GM19023 (cell line): ENCODE measurements around the gene TJP3.
"Not testable (repeated sequence)": the region's sequence is repeated elsewhere in the genome, so short reads cannot be mapped to it uniquely, and the experiment has no call there.

Experiments used
- ATAC-seq: cut with Tn5 transposase; IDR thresholded peaks from one replicate; pipeline ENCODE4 v1.9.1; 2021; ENCODE audit warnings: mild to moderate bottlenecking, moderate library complexity; ENCODE audit not compliant: unreplicated experiment

Gene TJP3

GRCh38 chr19:3765757-3766156 lies 57.6 kb downstream of the TJP3 start:
- ATAC-seq, result not testable (repeated sequence)

DNA sequence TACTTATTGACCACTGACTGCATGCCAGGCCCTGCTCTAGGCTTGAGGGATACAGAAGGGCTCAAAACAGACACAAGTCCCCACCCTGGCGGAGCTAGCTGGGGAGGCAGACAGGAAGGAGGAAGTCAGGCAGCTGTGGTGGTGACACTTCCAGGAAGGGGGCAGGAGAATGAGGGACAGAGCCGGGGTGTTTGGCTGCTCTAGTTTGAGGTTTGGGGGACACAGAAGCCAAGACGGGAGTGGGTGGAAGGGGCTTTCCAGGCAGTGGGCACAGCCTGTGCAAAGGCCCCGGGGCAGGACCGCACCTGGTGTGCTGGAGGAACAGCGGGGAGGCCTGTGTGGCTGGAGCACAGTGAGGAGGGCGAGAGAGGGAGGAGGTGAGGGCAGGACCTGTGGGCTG lies 58.3 kb downstream of the TJP3 start:
- ATAC-seq, result no peak

- no peak for ATAC-seq
Observed at GRCh38 chr19:3767050-3767449, 58.9 kb downstream of the TJP3 start.

DNA sequence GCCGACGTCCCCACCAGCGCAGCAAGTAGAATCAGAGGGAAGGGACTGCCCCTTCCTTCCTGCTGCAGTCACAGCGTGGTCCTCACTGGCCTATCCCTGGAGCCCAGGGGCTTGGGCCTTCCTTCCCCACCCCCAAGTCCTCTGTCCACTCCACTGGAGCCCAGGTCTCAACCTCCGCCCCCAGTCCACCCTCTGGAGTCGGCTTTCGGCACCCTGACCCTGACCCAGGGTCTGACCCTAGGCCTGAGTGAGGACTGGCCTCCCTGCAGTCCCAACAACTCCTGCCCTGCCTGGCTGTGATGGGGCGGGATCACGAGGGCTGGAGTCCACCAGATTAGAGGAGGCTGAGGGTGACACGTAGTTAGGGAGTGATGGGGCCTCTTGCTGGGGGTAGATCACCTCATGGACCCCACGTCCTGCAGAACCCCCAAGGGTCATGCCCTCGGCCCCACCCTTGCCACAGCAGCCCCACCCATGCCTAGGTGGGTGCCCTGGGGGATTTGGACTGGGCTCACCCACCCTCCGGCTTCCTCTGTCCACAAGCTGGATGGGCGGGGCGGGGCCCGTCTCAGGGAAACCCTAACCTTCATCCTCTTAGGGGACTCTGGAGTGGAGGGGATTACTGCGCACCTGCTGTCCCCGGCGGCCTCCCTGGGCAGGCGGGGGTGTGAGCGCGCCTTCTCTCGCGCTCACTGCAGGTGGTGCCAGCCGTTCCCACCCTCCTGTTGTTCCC lies 60.0 kb downstream of the TJP3 start:
- ATAC-seq, result no peak

DNA sequence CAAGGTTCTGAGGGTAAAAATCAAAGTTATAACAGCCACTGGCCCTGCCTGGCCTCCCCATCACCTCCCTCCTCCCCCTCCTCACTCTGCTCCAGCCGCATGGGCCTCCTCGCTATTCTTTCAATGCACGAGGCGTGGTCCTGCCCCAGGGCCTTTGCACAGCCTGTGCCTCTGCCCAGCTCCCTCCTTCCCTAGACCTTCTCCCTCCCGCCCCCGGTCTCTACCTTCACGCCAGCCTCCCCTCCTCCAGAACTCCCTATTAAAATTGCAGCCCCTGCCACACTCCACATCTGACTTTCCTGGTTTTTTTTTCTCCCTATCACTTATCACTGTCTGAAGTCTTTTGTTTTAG lies 60.5 kb downstream of the TJP3 start:
- ATAC-seq, result no peak

DNA sequence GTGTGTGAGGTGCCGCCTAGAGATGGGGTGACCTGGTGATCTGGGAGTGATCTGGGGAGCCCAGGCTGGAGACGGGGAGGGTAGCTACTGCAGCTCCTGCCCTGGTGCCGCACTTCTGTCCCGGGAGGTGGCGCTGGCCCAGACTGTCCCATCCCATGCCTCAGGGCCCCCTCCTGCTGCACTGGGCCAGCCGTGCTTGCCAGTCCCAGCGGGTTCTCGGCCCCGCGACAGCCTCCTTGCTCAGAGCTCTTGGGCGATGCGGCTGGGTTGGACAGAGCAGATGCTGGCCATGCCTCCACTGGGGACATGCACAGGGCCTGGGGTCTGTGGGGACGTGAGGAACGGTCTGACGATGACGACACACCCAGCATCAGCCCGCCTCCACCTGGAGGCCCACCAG lies 61.3 kb downstream of the TJP3 start:
- ATAC-seq, result no peak

DNA sequence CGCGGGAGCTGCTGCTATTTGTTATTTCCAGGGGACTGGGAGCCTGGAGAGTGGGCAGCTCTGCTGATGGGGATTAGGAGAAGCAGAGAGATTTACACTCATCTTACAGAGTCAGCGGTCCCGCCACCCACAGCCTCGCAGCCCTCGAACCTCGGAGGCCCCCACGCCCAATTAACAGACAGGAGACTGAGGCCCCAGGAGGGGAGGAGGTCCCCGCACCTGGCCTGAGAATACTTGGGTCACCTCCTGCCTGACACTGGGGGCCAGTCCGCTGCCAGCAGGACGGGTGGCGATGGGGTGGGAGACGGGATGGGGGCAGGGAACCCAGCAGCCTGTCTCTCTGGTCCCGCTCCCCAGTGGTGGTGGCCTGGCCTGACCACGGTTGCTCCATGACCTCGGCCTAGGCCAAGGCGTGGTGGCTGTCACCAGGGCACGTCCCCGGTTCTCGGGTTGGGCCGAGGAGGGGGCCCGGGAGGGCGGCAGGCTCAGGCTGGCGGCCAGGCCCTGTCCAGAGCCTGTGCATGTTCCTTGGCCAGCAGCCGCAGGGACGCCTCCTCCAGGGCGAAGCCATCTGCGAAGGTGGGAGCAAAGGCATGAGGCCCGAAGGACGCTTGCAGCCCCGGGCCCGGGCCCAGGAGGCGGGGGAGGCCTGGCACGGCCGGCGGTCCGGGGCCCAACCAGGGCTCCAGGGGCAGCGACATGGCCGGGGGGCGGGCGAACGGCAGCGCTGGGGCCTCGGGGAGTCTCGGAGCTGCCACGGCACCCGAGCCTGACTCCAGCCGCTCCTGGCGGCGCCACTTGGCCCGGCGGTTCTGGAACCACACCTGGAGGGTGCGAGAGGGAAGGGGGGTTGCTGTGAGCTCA lies 62.2 kb downstream of the TJP3 start:
- ATAC-seq, result no peak

DNA sequence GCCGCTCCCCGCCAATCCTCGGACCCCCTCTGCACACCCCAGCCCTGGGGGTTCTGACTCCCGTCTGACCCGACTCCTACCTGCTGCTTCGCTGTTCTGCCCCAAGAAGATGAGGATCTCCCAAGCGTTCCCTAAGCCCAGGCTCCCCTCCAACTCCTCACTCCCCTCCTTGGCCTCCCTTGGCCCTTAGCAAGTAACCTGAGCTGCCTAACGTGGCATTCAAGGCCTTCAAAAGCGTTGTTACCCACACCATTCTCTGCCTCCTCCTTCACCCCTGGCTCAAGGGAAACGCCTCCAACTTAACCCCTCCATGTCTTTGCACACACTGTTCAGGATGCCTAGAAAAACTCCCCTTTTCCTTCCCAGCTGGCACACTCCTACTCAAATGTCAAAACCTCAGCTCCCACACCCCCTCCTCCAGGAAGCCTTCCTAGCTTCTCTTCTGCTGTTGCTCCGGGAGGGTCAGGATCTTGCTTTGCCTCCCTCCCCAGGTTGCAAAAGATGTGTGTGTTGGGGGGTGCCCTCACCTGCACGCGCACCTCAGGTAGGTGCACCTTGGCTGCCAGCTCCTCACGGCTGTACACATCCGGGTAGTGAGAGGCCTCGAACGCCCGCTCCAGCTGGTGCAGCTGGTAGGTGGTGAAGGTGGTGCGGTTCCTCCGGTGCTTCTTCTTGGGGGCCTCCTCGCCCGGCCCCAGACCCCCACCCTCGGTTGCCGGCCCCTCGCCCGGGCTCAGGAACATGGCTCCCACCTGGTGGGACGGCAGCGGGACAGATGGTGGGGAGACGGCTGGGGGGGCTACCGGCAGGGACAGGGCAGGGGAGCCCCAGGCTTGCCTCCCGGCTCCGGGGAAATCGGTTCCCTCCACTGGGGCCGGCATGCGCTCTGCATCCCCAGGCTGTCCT lies 63.1 kb downstream of the TJP3 start:
- no peak for ATAC-seq

GRCh38 chr19:3771906-3772455 lies 63.8 kb downstream of the TJP3 start, which contains the start of gene RAX2:
Gene RAX2, minus strand, starts transcription at chr19:3772228. Its CDS starts 486 bp downstream, at chr19:3771742.
- no peak for ATAC-seq

DNA sequence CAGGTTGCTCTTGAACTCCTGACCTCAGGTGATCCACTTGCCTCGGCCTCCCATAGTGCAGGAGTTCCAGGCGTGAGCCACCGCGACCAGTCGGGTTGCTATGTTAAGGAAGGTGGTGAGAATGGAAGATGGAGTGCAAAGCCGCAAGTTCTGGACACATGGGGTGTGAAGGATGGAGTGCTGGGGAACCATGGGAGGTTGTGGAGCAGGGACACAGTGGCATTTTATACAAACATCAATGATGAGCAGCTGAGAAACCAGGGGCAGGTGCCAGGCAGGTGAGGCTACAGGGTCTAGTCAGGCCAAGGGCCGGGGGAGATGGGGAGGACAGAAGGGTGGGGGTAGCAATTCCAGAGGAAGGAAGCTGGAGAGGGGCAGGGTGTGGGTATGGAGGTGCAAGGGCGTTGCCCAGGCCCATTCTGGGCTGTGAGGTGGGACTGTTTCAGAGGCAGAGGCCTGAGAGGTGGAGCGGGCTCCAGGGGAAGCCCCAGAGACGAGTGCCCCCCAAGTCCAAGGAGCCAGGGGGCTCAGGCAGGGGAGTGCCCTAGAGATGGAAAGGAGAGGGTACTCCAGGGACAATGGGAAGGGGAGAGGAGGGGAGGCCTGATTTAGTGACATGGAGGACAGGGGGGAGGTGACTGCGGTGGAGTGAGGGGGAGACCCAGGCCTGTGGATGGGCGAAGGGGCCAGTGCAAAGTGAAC lies 65.8 kb downstream of the TJP3 start:
- ATAC-seq, result no peak

GRCh38 chr19:3774621-3775373 lies 66.6 kb downstream of the TJP3 start:
- no peak for ATAC-seq

- ATAC-seq, result no peak
Observed at GRCh38 chr19:3775374-3775711, 67.2 kb downstream of the TJP3 start.

GRCh38 chr19:3775831-3776230 lies 67.6 kb downstream of the TJP3 start:
- ATAC-seq, result no peak

DNA sequence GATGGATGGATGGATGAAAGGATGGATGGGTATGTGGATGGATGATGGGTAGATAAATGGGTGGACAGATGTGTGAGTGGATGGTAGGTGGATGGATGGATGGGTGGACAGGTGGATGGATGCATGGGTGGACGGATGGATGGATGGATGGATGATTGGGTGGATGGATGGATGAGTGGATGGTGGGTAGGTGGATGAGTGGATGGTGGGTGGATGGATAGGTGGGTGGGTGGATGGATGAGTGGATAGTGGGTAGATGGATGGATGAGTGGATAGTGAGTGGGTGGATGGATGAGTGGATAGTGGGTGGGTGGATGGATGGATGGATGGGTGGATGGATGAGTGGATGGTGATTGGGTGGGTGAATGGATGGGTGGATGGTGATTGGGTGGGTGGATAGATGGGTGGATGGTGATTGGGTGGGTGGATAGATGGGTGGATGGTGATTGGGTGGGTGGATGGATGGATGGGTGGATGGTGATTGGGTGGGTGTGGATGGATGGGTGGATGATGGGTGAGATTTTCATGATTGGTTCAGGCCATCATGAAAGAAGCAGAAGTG lies 68.4 kb downstream of the TJP3 start:
- no peak for ATAC-seq

GRCh38 chr19:3778104-3778867 lies 70.1 kb downstream of the TJP3 start:
- no peak for ATAC-seq

DNA sequence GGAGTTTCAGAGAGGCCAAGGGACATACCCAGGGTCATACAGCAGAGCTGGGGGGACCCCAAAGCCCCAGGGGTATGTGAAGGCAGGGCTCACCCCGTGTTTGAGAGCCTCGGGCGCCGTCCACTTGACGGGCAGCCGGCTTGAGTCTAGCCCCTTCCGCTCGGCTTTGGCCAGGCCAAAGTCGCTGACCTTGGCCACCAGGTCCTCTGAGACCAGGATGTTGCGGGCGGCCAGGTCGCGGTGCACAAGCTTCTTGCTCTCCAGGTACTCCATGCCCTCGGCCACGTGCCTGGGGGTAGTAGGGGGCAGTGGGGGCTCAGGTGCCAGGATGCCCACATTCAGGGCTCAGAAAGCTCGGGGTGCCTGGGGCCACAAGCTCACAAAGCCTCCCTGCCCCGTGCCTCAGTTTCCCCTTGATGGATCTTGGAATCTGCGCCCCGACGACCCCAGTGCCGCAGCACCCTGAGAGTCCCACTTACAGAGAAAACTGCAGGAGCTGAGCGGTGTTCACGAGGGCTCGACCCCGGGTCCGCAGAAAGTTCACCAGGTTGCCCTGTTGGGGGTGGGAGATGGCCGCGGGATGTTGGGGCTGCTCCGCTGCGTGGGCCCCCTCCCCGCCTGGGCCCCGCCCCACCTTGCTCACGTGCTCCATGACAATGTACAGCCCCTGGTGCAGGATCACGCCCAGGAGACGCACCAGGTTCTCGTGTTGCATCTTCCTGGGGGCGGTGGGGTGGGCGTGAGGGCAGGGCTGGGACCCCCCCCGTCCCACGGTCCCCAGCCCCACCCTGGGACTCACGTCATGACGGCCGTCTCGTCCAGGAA lies 70.9 kb downstream of the TJP3 start:
- ATAC-seq, result no peak

GRCh38 chr19:3780786-3781304 lies 72.7 kb downstream of the TJP3 start:
- ATAC-seq, result no peak

DNA sequence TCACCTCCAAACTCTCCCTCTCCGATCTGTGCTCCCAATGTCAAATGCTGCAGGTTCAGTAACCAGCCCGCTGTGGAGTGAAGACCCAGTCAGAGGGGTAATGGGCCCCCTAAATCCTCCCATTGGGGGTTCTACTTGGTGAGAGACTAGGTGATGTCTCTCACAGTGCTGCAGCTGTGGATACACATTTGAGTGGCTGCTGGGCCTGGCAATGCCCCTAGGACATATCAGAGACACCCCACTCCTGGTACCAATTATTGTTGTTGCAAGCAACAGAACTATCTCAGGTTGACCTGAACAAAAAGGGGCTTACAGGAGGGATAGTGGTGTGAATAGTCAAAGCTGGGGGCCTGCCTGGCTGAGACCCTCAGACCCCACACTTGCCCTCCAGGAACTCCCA lies 73.4 kb downstream of the TJP3 start:
- ATAC-seq, result no peak
